ENCODE data around the gene SLC6A19. TPM values are rescaled to one million over a fixed set of nuclear protein-coding genes. Genes with fewer than 3 reads are reported as not detected.
"Not testable (repeated sequence)": the region's sequence is repeated elsewhere in the genome, so short reads cannot be mapped to it uniquely, and the experiment has no call there.

The SLC6A19 gene
- total RNA-seq: not detected

GRCh38 chr5:1201327-1202025, at the start of gene SLC6A19:
SLC6A19 (plus strand) TSS chr5:1201595; CDS start chr5:1201651, 56 bp downstream.
- Mint-ChIP-seq H3K4me1 (no peaks in the 10 kb centered on the region), H3K27me3 (no peaks in the 10 kb centered on the region), H3K9me3 (ENCODE audit: low read depth) (no peaks in the 10 kb centered on the region), H3K27ac (no peak within 1 kb of the TSS), H3K36me3 (ENCODE audit: low read depth) (no peaks in the 10 kb centered on the region), H3K4me3 (no peak within 1 kb of the TSS)
- DNase-seq (no peak), ATAC-seq (no peak)
- intact Hi-C loops (cut with DNase I, micrococcal nuclease): no loop called here
- CTCF ChIA-PET: no interaction called here
- POLR2A ChIA-PET: no interaction called here

GRCh38 chr5:1152156-1152555, 49.2 kb upstream of the SLC6A19 start:
- Mint-ChIP-seq H3K27me3 (peaks cover 28% of the 10 kb centered on the region), H3K4me3 (no peak overlapping the region), H3K36me3 (ENCODE audit: low read depth) (no peaks in the 10 kb centered on the region), H3K27ac (no peak overlapping the region), H3K9me3 (ENCODE audit: low read depth) (no peaks in the 10 kb centered on the region), H3K4me1 (peaks cover 2% of the 10 kb centered on the region)
- intact Hi-C loops (cut with DNase I, micrococcal nuclease): no loop called here
- CTCF ChIA-PET: no interaction called here
- no peak for DNase-seq
- ATAC-seq: no peak
- POLR2A ChIA-PET: no interaction called here

GRCh38 chr5:1152771-1153282, 48.6 kb upstream of the SLC6A19 start:
- H3K9me3 Mint-ChIP-seq (ENCODE audit: low read depth): no peaks in the 10 kb centered on the region
- H3K36me3 Mint-ChIP-seq (ENCODE audit: low read depth): peaks cover 1% of the 10 kb centered on the region
- intact Hi-C loops (cut with DNase I, micrococcal nuclease): no loop called here
- peaks cover 2% of the 10 kb centered on the region for H3K4me1 Mint-ChIP-seq
- H3K27me3 Mint-ChIP-seq: peaks cover 33% of the 10 kb centered on the region
- DNase-seq (no peak), ATAC-seq (no peak)
- CTCF ChIA-PET: no interaction called here
- H3K27ac Mint-ChIP-seq: no peak overlapping the region
- no peak overlapping the region for H3K4me3 Mint-ChIP-seq
- POLR2A ChIA-PET: no interaction called here

GRCh38 chr5:1153428-1153827, 48.0 kb upstream of the SLC6A19 start:
- DNase-seq (no peak), ATAC-seq (no peak)
- ChIA-PET CTCF (interaction anchor here (0.7 kb wide), 1 partner anchor 21 kb away, joined by 3 read pairs; no protein-coding TSS in a partner anchor), POLR2A (no interaction called here)
- intact Hi-C loops (cut with DNase I, micrococcal nuclease): no loop called here
- H3K36me3 Mint-ChIP-seq (ENCODE audit: low read depth): peaks cover 1% of the 10 kb centered on the region
- peaks cover 2% of the 10 kb centered on the region for H3K4me1 Mint-ChIP-seq
- H3K27ac Mint-ChIP-seq: no peak overlapping the region
- no peaks in the 10 kb centered on the region for H3K9me3 Mint-ChIP-seq (ENCODE audit: low read depth)
- H3K4me3 Mint-ChIP-seq: no peak overlapping the region
- peaks cover 37% of the 10 kb centered on the region for H3K27me3 Mint-ChIP-seq

- DNase-seq (no peak), ATAC-seq (peak; percentile 23)
- Mint-ChIP-seq H3K27ac (no peak overlapping the region), H3K27me3 (peaks cover 44% of the 10 kb centered on the region), H3K4me1 (peaks cover 2% of the 10 kb centered on the region), H3K4me3 (no peak overlapping the region), H3K36me3 (ENCODE audit: low read depth) (peaks cover 1% of the 10 kb centered on the region), H3K9me3 (ENCODE audit: low read depth) (no peaks in the 10 kb centered on the region)
- POLR2A ChIA-PET: no interaction called here
- intact Hi-C loops (cut with DNase I, micrococcal nuclease): no loop called here
- CTCF ChIA-PET: no interaction called here
Measured at GRCh38 chr5:1155191-1156032, 46.0 kb upstream of the SLC6A19 start.

GRCh38 chr5:1156033-1156753, 45.2 kb upstream of the SLC6A19 start:
- H3K36me3 Mint-ChIP-seq (ENCODE audit: low read depth): peaks cover 1% of the 10 kb centered on the region
- peaks cover 2% of the 10 kb centered on the region for H3K4me1 Mint-ChIP-seq
- ChIA-PET CTCF (no interaction called here), POLR2A (no interaction called here)
- H3K4me3 Mint-ChIP-seq: no peak overlapping the region
- DNase-seq (no peak), ATAC-seq (peak; percentile 42)
- H3K27me3 Mint-ChIP-seq: peaks cover 42% of the 10 kb centered on the region
- intact Hi-C loops (cut with DNase I, micrococcal nuclease): no loop called here
- no peaks in the 10 kb centered on the region for H3K9me3 Mint-ChIP-seq (ENCODE audit: low read depth)
- H3K27ac Mint-ChIP-seq: no peak overlapping the region

GRCh38 chr5:1156754-1157460, 44.5 kb upstream of the SLC6A19 start:
- CTCF ChIA-PET: no interaction called here
- Mint-ChIP-seq H3K27me3 (peaks cover 41% of the 10 kb centered on the region), H3K27ac (no peak overlapping the region)

GRCh38 chr5:1157461-1157986, 43.9 kb upstream of the SLC6A19 start:
- not testable (repeated sequence) for H3K9me3 Mint-ChIP-seq (ENCODE audit: low read depth); H3K4me1 Mint-ChIP-seq

More at GRCh38 chr5:1156754-1157460, 44.5 kb upstream of the SLC6A19 start:
- Mint-ChIP-seq H3K4me3 (no peak overlapping the region), H3K36me3 (ENCODE audit: low read depth) (peaks cover 1% of the 10 kb centered on the region), H3K4me1 (peaks cover 2% of the 10 kb centered on the region), H3K9me3 (ENCODE audit: low read depth) (no peaks in the 10 kb centered on the region)
- no peak for ATAC-seq
- no peak for DNase-seq
- intact Hi-C loops (cut with DNase I, micrococcal nuclease): no loop called here
- POLR2A ChIA-PET: no interaction called here

GRCh38 chr5:1158647-1159340, 42.6 kb upstream of the SLC6A19 start:
- no peak overlapping the region for H3K4me3 Mint-ChIP-seq
- peaks cover 2% of the 10 kb centered on the region for H3K4me1 Mint-ChIP-seq
- DNase-seq (no peak), ATAC-seq (no peak)
- CTCF ChIA-PET: interaction anchor here (0.7 kb wide), 1 partner anchor 614 kb away, joined by 3 read pairs; no protein-coding TSS in a partner anchor
- H3K36me3 Mint-ChIP-seq (ENCODE audit: low read depth): peaks cover 1% of the 10 kb centered on the region
- intact Hi-C loops (cut with DNase I, micrococcal nuclease): no loop called here
- POLR2A ChIA-PET: no interaction called here
- H3K27ac Mint-ChIP-seq: no peak overlapping the region
- peaks cover 36% of the 10 kb centered on the region for H3K27me3 Mint-ChIP-seq
- no peaks in the 10 kb centered on the region for H3K9me3 Mint-ChIP-seq (ENCODE audit: low read depth)

More at GRCh38 chr5:1157461-1157986, 43.9 kb upstream of the SLC6A19 start:
- POLR2A ChIA-PET; intact Hi-C loops (cut with DNase I, micrococcal nuclease); H3K36me3 Mint-ChIP-seq (ENCODE audit: low read depth); ATAC-seq; DNase-seq; H3K4me3 Mint-ChIP-seq; H3K27ac Mint-ChIP-seq: not testable (repeated sequence)
- CTCF ChIA-PET: interaction anchor here (0.6 kb wide), 1 partner anchor 35 kb away, joined by 3 read pairs; no protein-coding TSS in a partner anchor
- peaks cover 40% of the 10 kb centered on the region for H3K27me3 Mint-ChIP-seq

- no peak for DNase-seq
- ChIA-PET CTCF (no interaction called here), POLR2A (no interaction called here)
- Mint-ChIP-seq H3K9me3 (ENCODE audit: low read depth) (no peaks in the 10 kb centered on the region), H3K27ac (no peak overlapping the region), H3K4me1 (peaks cover 2% of the 10 kb centered on the region), H3K4me3 (no peak overlapping the region), H3K36me3 (ENCODE audit: low read depth) (peaks cover 1% of the 10 kb centered on the region), H3K27me3 (peaks cover 31% of the 10 kb centered on the region)
- ATAC-seq: no peak
- intact Hi-C loops (cut with DNase I, micrococcal nuclease): no loop called here
Measured at GRCh38 chr5:1159341-1159675, 42.1 kb upstream of the SLC6A19 start.

Data from activated CD4-positive, alpha-beta T cell treated with anti-CD3 and anti-CD28 coated beads for 36 hours (primary cell).